HUES6 (cell line): ENCODE data around the gene CIRBP.
"Not testable (repeated sequence)": the region's sequence is repeated elsewhere in the genome, so short reads cannot be mapped to it uniquely, and the experiment has no call there.

Experiments
- H3K27ac ChIP-seq: 2 replicates; pipeline ENCODE4 v1.7.0; 2013; ENCODE audit warnings: low read depth, mild to moderate bottlenecking, low read length, inconsistent platforms
- H3K27me3 ChIP-seq: 2 replicates; pipeline ENCODE4 v1.6.1; 2013; ENCODE audit warnings: low read length; ENCODE audit not compliant: control insufficient read depth, insufficient read depth
- H3K36me3 ChIP-seq: 2 replicates; pipeline ENCODE4 v1.6.1; 2013; ENCODE audit warnings: low read length; ENCODE audit not compliant: control insufficient read depth, insufficient read depth
- H3K4me1 ChIP-seq: 2 replicates; pipeline ENCODE4 v1.6.1; 2013; ENCODE audit warnings: low read length; ENCODE audit not compliant: control insufficient read depth, insufficient read depth
- H3K4me3 ChIP-seq: 2 replicates; pipeline ENCODE4 v1.5.1; 2013; ENCODE audit warnings: low read depth, low read length
- H3K9ac ChIP-seq: one replicate; pipeline ENCODE4 v1.6.1; 2013; ENCODE audit warnings: mild to moderate bottlenecking, low read length
- H3K9me3 ChIP-seq: 2 replicates; pipeline ENCODE4 v1.6.1; 2013; ENCODE audit warnings: low read depth, low read length; ENCODE audit not compliant: control insufficient read depth, insufficient read depth

Gene CIRBP

DNA sequence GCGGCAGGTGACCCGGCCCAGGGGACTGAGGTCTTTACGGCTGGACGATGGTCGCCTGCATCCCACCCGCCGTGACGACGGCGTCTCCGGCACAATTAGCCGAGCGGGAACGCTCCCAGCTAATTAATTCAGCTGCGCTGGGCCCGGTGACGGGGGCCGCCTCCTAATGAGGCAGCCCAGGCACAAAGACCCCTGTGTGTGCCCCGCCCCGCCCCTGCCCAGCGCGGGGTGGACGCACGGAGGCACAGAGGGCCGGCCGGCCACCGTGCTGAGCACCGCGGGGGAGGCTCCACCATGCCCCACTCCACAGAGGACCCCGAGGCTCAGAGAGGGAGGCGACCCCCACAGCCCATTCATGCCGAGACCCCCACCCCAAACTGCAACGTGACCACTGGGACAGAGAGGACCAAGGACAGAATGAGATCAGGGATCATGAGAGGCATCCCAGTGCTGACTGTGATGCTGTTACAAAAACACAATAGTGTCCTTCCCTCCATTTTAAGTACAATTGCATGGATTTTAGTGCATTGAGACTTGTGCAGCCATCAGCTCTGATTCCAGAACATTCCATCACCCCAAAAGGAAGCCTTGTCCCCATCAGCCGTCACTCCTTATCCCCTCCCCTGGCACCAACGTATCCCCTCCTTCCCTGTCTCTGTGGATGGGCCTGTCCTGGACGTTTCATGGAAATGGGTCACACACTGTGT is 33.6 kb downstream of the CIRBP start:
- no peaks in the 10 kb centered on the region for H3K4me1 ChIP-seq
- H3K36me3 ChIP-seq, result no peaks in the 10 kb centered on the region
- H3K9ac ChIP-seq, result no peak overlapping the region
- H3K27me3 ChIP-seq, result no peaks in the 10 kb centered on the region
- H3K4me3 ChIP-seq, result no peak overlapping the region
- H3K27ac ChIP-seq, result no peak overlapping the region
- H3K9me3 ChIP-seq, result no peaks in the 10 kb centered on the region

DNA sequence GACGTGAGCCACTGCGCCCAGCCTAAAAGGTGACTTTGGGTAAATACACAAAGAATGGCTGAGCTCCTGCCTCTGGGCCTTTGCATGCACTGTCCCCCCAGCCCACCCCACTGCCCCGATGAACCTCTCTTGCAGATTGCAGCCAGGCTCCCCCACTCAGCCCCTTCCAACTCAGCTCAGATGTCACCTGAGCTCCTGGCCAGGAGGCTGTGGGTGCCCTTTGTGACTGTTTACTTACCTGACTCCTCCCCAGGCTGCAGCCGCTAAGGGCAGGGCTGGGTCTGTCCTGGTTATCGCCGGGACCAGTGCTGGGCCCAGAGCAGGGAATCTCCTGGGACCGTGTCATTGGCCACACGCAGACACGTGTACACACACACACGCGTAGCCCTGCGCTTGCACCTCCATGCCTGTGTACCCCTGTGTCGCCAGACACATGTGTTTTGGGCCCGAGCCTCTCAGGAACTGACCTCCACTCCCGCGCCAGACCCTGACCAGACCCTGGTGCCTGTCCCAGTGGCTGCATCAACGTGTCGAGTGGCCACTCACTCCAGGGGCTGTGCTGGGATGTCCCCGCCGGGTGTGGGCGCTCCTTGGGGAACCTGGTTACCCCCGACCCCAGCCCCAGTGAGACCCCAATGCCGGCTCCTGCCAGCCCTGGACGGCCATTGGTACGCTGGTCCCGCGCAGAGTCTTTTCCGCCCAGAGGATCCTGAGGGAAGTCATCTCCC is 35.2 kb downstream of the CIRBP start:
- H3K4me3 ChIP-seq, result no peak overlapping the region
- no peak overlapping the region for H3K27ac ChIP-seq
- H3K9ac ChIP-seq, result no peak overlapping the region

DNA sequence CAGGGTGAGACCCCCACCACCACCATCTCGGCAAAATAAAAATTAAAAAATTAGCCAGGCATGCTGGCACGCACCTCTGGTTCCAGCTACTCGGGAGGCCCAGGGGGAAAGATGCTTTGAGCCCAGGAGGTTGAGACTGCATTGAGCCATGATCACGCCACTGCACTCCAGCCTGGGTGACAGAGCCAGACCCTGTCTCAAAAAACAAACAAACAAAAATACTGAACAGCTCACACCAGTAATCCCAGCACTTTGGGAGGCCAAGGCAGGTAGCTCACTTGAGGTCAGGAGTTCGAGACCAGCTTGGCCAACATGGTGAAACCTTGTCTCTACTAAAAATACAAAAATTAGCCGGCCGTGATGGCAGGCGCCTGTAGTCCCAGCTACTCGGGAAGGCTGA is 36.2 kb downstream of the CIRBP start:
- H3K4me1 ChIP-seq, result not testable (repeated sequence)

More for the DNA sequence above, 35.2 kb downstream of the CIRBP start:
- Histone ChIP-seq H3K27me3 (no peaks in the 10 kb centered on the region), H3K4me1 (no peaks in the 10 kb centered on the region), H3K36me3 (no peaks in the 10 kb centered on the region), H3K9me3 (no peaks in the 10 kb centered on the region)

DNA sequence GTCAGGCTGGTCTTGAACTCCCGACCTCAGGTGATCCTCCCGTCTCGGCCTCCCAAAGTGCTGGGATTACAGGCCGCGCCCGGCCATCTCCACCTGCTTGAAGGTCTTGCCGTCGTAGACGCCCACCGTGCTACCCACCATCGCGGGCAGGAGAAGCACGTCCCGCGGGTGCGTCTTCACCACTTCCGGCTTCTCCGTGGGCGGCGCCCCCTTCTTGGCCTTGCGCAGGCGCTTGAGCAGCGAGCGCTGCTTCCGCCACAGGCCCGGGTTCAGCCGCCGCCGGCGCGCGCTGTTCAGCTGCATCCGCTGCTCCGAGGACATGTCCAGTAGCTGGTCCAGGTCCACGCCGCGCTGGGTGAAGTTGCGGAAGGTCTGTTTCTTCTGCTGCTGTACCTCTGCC is 38.2 kb downstream of the CIRBP start:
- H3K9ac ChIP-seq, result no peak overlapping the region
- no peak overlapping the region for H3K27ac ChIP-seq
- H3K27me3 ChIP-seq, result no peaks in the 10 kb centered on the region
- no peaks in the 10 kb centered on the region for H3K36me3 ChIP-seq
- no peaks in the 10 kb centered on the region for H3K9me3 ChIP-seq
- H3K4me1 ChIP-seq, result no peaks in the 10 kb centered on the region
- no peak overlapping the region for H3K4me3 ChIP-seq

More for the DNA sequence above, 36.2 kb downstream of the CIRBP start:
- H3K4me3 ChIP-seq, H3K27me3 ChIP-seq, H3K9me3 ChIP-seq, H3K27ac ChIP-seq, H3K9ac ChIP-seq, H3K36me3 ChIP-seq: not testable (repeated sequence)

DNA sequence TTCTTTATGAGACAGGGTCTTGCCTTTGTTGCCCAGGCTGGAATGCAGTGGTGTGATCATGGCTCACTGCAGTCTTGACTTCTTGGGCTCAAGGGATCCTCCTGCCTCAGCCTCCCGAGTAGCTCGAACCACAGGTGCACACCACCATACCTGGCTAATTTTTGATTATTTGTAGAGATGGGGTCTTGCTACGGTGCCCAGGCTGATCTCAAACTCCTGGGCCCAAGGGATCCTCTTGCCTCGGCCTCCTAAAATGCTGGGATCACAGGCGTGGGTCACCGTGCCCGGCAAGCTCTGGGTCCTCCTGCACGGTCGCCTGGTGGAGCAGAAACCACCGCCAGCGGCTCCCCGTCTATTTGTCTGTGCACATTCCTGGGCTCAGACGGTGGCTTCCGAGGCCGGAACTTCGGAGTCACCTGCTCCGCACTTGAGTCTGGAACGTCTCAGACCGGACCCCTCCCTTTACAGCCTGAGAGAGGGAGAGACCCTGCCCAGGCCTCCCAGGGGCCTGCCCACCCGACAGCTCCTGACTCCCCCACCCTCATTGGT is 38.7 kb downstream of the CIRBP start:
- no peaks in the 10 kb centered on the region for H3K36me3 ChIP-seq
- H3K27ac ChIP-seq, result no peak overlapping the region
- H3K4me3 ChIP-seq, result no peak overlapping the region
- H3K9ac ChIP-seq, result no peak overlapping the region
- H3K4me1 ChIP-seq, result no peaks in the 10 kb centered on the region
- H3K9me3 ChIP-seq, result no peaks in the 10 kb centered on the region
- H3K27me3 ChIP-seq, result no peaks in the 10 kb centered on the region

DNA sequence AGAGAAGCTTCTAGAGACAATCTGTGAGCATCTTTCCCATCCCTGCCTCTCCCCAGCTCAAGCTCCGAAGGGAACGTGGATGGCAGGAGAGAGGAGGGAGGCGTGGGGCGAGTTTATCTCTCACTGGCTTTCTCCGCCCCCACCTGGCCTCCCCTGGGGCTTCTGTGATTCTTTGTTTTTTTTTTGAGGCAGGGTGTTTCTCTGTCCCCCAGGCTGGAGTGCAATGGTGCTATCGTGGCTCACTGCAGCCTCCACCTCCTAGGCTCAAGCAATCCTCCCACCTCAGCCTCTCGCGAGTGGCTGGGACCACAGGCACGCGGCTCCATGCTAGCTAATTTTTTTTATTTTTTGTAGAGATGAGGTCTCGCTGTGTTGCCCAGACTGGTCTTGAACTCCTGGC is 39.6 kb downstream of the CIRBP start:
- Histone ChIP-seq H3K9ac (no peak overlapping the region), H3K4me1 (no peaks in the 10 kb centered on the region), H3K9me3 (no peaks in the 10 kb centered on the region), H3K27me3 (no peaks in the 10 kb centered on the region), H3K4me3 (no peak overlapping the region), H3K36me3 (no peaks in the 10 kb centered on the region), H3K27ac (no peak overlapping the region)

DNA sequence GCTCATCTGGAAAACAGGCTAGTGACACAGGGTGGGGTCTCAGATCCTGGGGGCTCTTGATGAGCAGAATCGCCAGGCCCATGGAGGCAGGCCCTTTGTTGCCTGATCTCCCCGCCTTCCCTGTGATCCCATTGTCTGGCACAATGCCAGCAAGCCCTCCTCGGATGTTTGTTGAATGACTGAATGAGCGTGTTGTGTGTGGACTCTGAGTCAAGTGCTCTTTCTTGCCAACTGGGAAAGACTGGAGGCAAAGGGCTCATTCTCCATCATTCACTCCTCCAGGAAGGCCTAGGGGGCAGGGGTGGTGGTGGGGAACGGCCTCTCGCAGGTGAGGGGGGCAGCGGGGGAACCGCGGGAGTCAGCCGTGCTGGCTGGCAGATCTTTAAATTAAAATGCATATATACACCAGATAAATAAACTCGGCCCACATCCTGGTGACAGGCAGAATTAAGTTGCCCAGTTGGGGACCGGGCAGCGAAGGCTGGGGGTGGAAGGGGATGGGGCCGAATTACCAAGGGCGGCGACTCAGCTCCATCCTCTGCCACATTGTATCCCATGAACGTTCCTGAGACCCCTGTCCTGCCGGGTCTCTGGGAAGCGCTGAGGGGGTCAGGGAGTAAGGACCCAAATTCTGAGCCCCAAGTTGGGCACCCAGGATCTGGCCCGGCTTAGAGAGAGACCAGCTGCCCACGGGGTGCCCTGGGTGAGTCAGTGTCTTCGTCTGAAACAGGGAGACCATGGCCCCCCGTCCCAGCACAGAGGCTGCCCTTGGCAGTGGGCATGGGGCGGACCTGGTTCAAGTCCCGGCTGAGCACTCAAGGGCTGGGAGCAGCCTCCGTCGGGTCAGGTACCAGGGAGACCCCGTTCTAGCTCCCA is 41.1 kb downstream of the CIRBP start:
- Histone ChIP-seq H3K9ac (no peak overlapping the region), H3K36me3 (no peaks in the 10 kb centered on the region), H3K27ac (no peak overlapping the region), H3K4me3 (no peak overlapping the region), H3K4me1 (no peaks in the 10 kb centered on the region), H3K27me3 (peaks cover 1% of the 10 kb centered on the region; the same call in 1 of the 2 replicates), H3K9me3 (no peaks in the 10 kb centered on the region)

DNA sequence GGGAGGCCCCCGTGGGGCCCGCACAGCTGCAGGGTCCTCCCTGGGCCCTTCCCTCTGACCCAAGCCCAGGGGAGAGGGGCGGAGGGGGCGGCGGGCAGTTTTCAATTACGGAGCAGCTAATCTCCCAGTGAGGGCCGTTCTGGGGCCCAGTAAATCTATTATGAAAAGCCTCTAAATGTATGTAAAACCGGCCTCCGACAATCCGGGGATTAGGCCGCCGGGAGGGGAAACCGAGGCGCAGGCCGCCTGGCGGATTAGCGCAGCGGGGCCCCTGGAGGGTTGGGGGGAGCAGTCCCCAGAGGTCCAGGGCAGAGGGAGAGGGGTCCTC is 41.7 kb downstream of the CIRBP start:
- H3K4me3 ChIP-seq, result no peak overlapping the region
- H3K36me3 ChIP-seq, result no peaks in the 10 kb centered on the region
- H3K27ac ChIP-seq, result no peak overlapping the region
- H3K9ac ChIP-seq, result no peak overlapping the region
- peaks cover 7% of the 10 kb centered on the region; the same call in 1 of the 2 replicates for H3K27me3 ChIP-seq
- H3K9me3 ChIP-seq, result no peaks in the 10 kb centered on the region
- H3K4me1 ChIP-seq, result no peaks in the 10 kb centered on the region

DNA sequence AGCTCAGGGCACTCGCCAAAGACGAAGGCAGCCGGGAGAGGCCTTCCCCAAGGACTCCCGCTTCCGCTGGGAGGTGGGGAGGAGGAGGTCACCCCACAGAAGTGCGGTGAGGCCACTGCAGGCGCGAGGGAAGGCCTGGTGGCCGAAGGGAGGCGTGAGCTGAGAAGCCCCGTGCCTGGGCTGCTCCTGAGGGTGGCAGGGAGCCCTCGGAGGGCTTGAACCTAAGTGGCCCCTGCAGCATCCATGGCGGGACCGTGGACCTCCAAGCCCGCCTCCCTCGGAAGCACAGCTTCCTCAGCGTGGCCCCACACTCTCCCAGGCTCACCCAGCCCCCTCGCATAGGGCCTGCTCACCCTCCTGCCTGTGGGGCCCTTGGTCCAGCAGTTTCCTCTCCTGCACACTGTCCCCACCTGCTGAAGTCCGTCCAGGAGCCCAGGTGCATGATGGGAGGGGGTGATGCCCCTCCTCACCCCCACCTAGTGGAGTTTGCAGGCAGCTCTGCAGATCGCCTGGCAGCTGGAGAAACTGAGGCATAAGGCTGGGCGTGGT is 42.5 kb downstream of the CIRBP start:
- Histone ChIP-seq H3K36me3 (no peaks in the 10 kb centered on the region), H3K27ac (no peak overlapping the region), H3K4me3 (no peak overlapping the region), H3K27me3 (peaks cover 15% of the 10 kb centered on the region), H3K4me1 (no peaks in the 10 kb centered on the region), H3K9ac (no peak overlapping the region), H3K9me3 (no peaks in the 10 kb centered on the region)

DNA sequence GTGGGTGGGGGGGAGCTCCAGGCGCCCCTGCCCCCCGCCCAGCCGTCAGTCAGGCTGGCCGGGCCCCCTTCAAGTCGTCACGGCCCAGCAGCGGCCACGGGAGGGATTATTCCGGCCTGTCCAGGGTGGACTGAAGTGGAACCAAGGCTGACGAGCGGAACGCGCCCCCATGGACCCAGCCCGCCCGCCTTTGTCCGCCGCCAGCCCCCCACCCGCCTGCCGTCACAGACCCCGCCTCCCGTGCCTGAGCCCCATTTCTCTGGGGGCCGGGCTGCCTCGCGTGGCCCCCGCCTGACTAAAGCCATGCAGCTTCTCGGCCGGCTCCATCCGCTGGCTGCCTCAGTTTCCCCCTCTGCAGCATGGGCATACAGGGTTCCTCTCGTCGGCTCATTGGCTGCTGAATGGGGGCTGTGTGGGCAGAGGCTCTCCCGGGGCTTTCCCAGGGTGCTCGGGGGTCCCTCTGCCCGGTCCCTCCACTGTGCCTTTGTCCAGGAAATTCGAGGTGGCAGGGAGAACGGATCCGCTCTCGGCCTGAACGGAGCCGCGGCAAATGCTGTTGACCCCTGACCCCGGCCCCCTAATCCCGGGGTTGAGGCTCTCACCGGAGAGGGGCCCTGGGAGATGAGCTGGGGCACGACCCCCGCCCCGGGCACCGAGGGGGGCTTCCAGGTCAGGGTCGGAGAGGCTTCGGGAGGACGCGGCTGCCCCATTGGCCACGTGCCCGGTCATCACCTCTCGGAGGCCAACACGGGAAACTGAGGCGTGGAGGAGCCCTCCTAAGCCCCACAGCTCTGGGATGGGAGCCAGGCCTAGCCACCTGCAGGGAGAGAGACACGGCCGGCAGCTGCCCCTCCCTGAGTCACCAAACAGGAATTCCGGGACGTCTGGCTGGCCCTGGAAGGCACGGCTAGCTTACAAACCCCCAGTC is 43.9 kb downstream of the CIRBP start:
- Histone ChIP-seq H3K36me3 (no peaks in the 10 kb centered on the region), H3K27ac (no peak overlapping the region), H3K27me3 (peaks cover 21% of the 10 kb centered on the region), H3K9me3 (no peaks in the 10 kb centered on the region), H3K9ac (no peak overlapping the region), H3K4me3 (no peak overlapping the region), H3K4me1 (no peaks in the 10 kb centered on the region)
